Body of pancreas (tissue), 4 donors: ENCODE results near the gene STAMBP.

Source experiments
- CTCF ChIP-seq, 7 experiments: fragments of 450-650 bp in 4 of 7; fragments of 200-600 bp in 3 of 7; sonication (generic) in 3 of 7; IDR thresholded peaks; one replicate each; pipeline ENCODE4 v1.5.1; 2016 to 2019; ENCODE audit warnings: antibody characterized with exemption in 7 of 7
- POLR2A ChIP-seq, 3 donors: fragments of 450-650 bp; IDR thresholded peaks; one replicate each; pipeline ENCODE4 v1.6.1; 2016; ENCODE audit warnings: antibody characterized with exemption in 3 of 3, mild to moderate bottlenecking in 2 of 3

- TF ChIP-seq CTCF (IDR thresholded peaks at IDR 0.05) (no peak), POLR2A (IDR thresholded peaks at IDR 0.05) (no peak)
These were observed 7.1 kb upstream of the STAMBP start for GRCh38 chr2:73821669-73822068.
